Fibroblast of lung (primary cell): ENCODE measurements around the gene SLC37A1. TPM values are rescaled to one million over a fixed set of nuclear protein-coding genes. Genes with fewer than 3 reads are reported as not detected.

Experiments
- DNase-seq, 2 donors: peaks; one replicate each; pipeline versions ENCODE4 v3.0.0 to v3.0.0-alpha.2; 2010; ENCODE audit warnings: low read depth in 2 of 2
- H2AFZ ChIP-seq: 2 replicates; pipeline ENCODE4 v1.5.1; 2012; ENCODE audit warnings: low read length, control low read depth, inconsistent platforms
- H3K27ac ChIP-seq: 2 replicates; pipeline ENCODE4 v1.5.1; 2011; ENCODE audit warnings: low read length, control low read depth; ENCODE audit not compliant: insufficient read depth
- H3K27me3 ChIP-seq: 2 replicates; pipeline ENCODE4 v1.5.1; 2011; ENCODE audit warnings: mild to moderate bottlenecking, low read length; ENCODE audit not compliant: control insufficient read depth, insufficient read depth
- H3K36me3 ChIP-seq: 2 replicates; pipeline ENCODE4 v1.5.1; 2011; ENCODE audit warnings: low read length; ENCODE audit not compliant: control insufficient read depth, insufficient read depth
- H3K4me1 ChIP-seq: 2 replicates; pipeline ENCODE4 v1.5.1; 2011; ENCODE audit warnings: low read length; ENCODE audit not compliant: control insufficient read depth, insufficient read depth; ENCODE audit errors: extremely low read depth
- H3K4me2 ChIP-seq: 2 replicates; pipeline ENCODE4 v1.5.1; 2011; ENCODE audit warnings: low read length, control low read depth; ENCODE audit not compliant: insufficient read depth; ENCODE audit errors: extremely low read depth
- H3K4me3 ChIP-seq, 4 experiments: fragments of 200-600 bp in 1 of 4; sonication (generic) in 1 of 4; replicated peaks in 1 of 4; 2 replicates each; pipeline ENCODE4 v1.5.1; 2011 to 2016; ENCODE audit warnings: low read length in 4 of 4, low read depth in 3 of 4, mild to moderate bottlenecking in 3 of 4, control low read depth in 2 of 4, inconsistent platforms in 1 of 4, mixed read lengths in 1 of 4; ENCODE audit not compliant: insufficient read depth in 1 of 4; ENCODE audit errors: control extremely low read depth in 1 of 4
- H3K79me2 ChIP-seq: 2 replicates; pipeline ENCODE4 v1.5.1; 2012; ENCODE audit warnings: mild to moderate bottlenecking, low read length, inconsistent platforms; ENCODE audit not compliant: control insufficient read depth, insufficient read depth
- H3K9ac ChIP-seq: 2 replicates; pipeline ENCODE4 v1.5.1; 2011; ENCODE audit warnings: mild to moderate bottlenecking, low read length, control low read depth; ENCODE audit not compliant: insufficient read depth
- H3K9me3 ChIP-seq: 2 replicates; pipeline ENCODE4 v1.5.1; 2012; ENCODE audit warnings: low read depth, low read length; ENCODE audit not compliant: control insufficient read depth, insufficient read depth
- H4K20me1 ChIP-seq: 2 replicates; pipeline ENCODE4 v1.5.1; 2011; ENCODE audit warnings: low read length; ENCODE audit not compliant: control insufficient read depth, insufficient read depth; ENCODE audit errors: extremely low read depth
- CTCF ChIP-seq, 2 donors: IDR thresholded peaks in 1 of 2; conservative IDR thresholded peaks in 1 of 2; 1 replicate in 1 of 2; 2 replicates in 1 of 2; pipeline ENCODE4 v1.5.1; 2011 to 2012; ENCODE audit warnings: low read length in 2 of 2, control low read depth in 1 of 2, inconsistent platforms in 1 of 2, low read depth in 1 of 2, mild to moderate bottlenecking in 1 of 2
- EZH2 ChIP-seq: IDR thresholded peaks from 2 replicates; pipeline ENCODE4 v1.5.1; 2012; ENCODE audit warnings: low read length, control low read depth, mild to moderate bottlenecking; ENCODE audit errors: missing control alignments
- polyA plus RNA-seq, 2 donors: library from polyadenylated mRNA; depleted of rRNA in 1 of 2; stranded (reverse) in 1 of 2; unstranded in 1 of 2; fragments of >200 nt; gene quantifications; 2 replicates each; pipeline ENCODE4 v1.2.1, GENCODE V29; 2011 to 2012; ENCODE audit warnings: missing spikeins in 1 of 2
- total RNA-seq: library from RNA; depleted of rRNA; stranded (reverse); fragments of >200 nt; gene quantifications from 2 replicates; pipeline ENCODE4 v1.2.1, GENCODE V29; 2014

Gene SLC37A1
- total and polyA plus RNA-seq, 2 donors (not counting 1 experiment from before 2014, with no cell fraction given) = 0.42 to 6.4 TPM

- Histone ChIP-seq H3K27ac (no peak overlapping the region), H3K27me3 (no peaks in the 10 kb centered on the region)
Measured at GRCh38 chr21:42530167-42530518, 16.5 kb downstream of the SLC37A1 start.

GRCh38 chr21:42531771-42532170 is 18.1 kb downstream of the SLC37A1 start:
- Histone ChIP-seq H3K36me3 (no peaks in the 10 kb centered on the region), H3K4me1 (no peaks in the 10 kb centered on the region), H3K27me3 (no peaks in the 10 kb centered on the region), H3K9me3 (no peaks in the 10 kb centered on the region), H2AFZ (no peak overlapping the region), H3K4me2 (no peak overlapping the region), H3K79me2 (no peaks in the 10 kb centered on the region), H4K20me1 (no peaks in the 10 kb centered on the region), H3K9ac (no peak overlapping the region), H3K27ac (no peak overlapping the region), H3K4me3 (no peak overlapping the region)
- TF ChIP-seq EZH2 (no peak), CTCF (conservative IDR thresholded peaks at IDR 0.05 in 1 of 2, IDR thresholded peaks at IDR 0.05 in 1 of 2; ENCODE audit: low read depth in 1 of 2, low read length in 2 of 2) (no peak)
- DNase-seq = no peak

More at GRCh38 chr21:42530167-42530518, 16.5 kb downstream of the SLC37A1 start:
- Histone ChIP-seq H3K79me2 (no peaks in the 10 kb centered on the region), H2AFZ (no peak overlapping the region), H3K4me1 (peaks cover under 1% of the 10 kb centered on the region), H3K4me3 (no peak overlapping the region), H3K9ac (no peak overlapping the region), H3K4me2 (no peak overlapping the region), H3K9me3 (no peaks in the 10 kb centered on the region), H4K20me1 (no peaks in the 10 kb centered on the region), H3K36me3 (no peaks in the 10 kb centered on the region)
- TF ChIP-seq CTCF (conservative IDR thresholded peaks at IDR 0.05 in 1 of 2, IDR thresholded peaks at IDR 0.05 in 1 of 2; ENCODE audit: low read depth in 1 of 2, low read length in 2 of 2) (no peak), EZH2 (no peak)
- no peak for DNase-seq

- no peaks in the 10 kb centered on the region for H4K20me1 ChIP-seq
- DNase-seq = peak in 1 of 2 donors; percentile 35
- H3K9me3 ChIP-seq = no peaks in the 10 kb centered on the region
- H3K9ac ChIP-seq = no peak overlapping the region
- TF ChIP-seq EZH2 (no peak), CTCF (conservative IDR thresholded peaks at IDR 0.05 in 1 of 2, IDR thresholded peaks at IDR 0.05 in 1 of 2; ENCODE audit: low read depth in 1 of 2, low read length in 2 of 2) (no peak)
- H2AFZ ChIP-seq = no peak overlapping the region
- H3K4me1 ChIP-seq = no peaks in the 10 kb centered on the region
- H3K4me3 ChIP-seq = no peak overlapping the region
- no peaks in the 10 kb centered on the region for H3K27me3 ChIP-seq
- H3K4me2 ChIP-seq = no peak overlapping the region
- H3K79me2 ChIP-seq = no peaks in the 10 kb centered on the region
- H3K36me3 ChIP-seq = no peaks in the 10 kb centered on the region
- H3K27ac ChIP-seq = no peak overlapping the region
Measured at GRCh38 chr21:42532466-42533181, 19.0 kb downstream of the SLC37A1 start.
